Common myeloid progenitor, CD34-positive (primary cell): Measurements from ENCODE around the gene ACTR10. TPM values are rescaled to one million over a fixed set of nuclear protein-coding genes. Genes with fewer than 3 reads are reported as not detected.

ENCODE experiments used
- CTCF ChIA-PET: fragments of 350-600 bp; sonication (Branson Sonifier 250); formaldehyde crosslinking; loops from one replicate; lab custom pipeline; 2021; ENCODE audit warnings: antibody characterized with exemption; lab: Charles Lee
- POLR2A ChIA-PET: fragments of 350-600 bp; sonication (Branson Sonifier 250); formaldehyde crosslinking; loops from one replicate; lab custom pipeline; 2021; ENCODE audit warnings: antibody characterized with exemption; lab: Charles Lee
- DNase-seq, 3 donors: peaks; one replicate each; pipeline versions ENCODE4 v3.0.0 to v3.0.0-alpha.2; 2013
- H3K27ac ChIP-seq, 2 experiments: 1 replicate in 1 of 2; 2 replicates in 1 of 2; pipeline ENCODE4 v1.7.0; 2013; ENCODE audit warnings: inconsistent platforms in 2 of 2, low read length in 2 of 2, mild to moderate bottlenecking in 2 of 2, low read depth in 1 of 2, moderate library complexity in 1 of 2; ENCODE audit not compliant: severe bottlenecking in 2 of 2, insufficient read depth in 1 of 2, poor library complexity in 1 of 2
- H3K27me3 ChIP-seq, 5 experiments: replicated peaks in 2 of 5; 1 replicate in 3 of 5; 2 replicates in 2 of 5; pipeline versions ENCODE4 v1.6.1 to v1.7.0; 2013; ENCODE audit warnings: low read length in 4 of 5, mild to moderate bottlenecking in 2 of 5, moderate library complexity in 2 of 5, inconsistent platforms in 1 of 5; ENCODE audit not compliant: insufficient read depth in 5 of 5, control insufficient read depth in 4 of 5
- H3K36me3 ChIP-seq, 4 experiments: 1 replicate in 2 of 4; 2 replicates in 2 of 4; pipeline versions ENCODE4 v1.6.1 to v1.7.0; 2013; ENCODE audit warnings: low read length in 3 of 4, control low read depth in 1 of 4, mild to moderate bottlenecking in 1 of 4; ENCODE audit not compliant: control insufficient read depth in 4 of 4, insufficient read depth in 4 of 4
- H3K4me1 ChIP-seq, 4 experiments: 1 replicate in 3 of 4; 2 replicates in 1 of 4; pipeline versions ENCODE4 v1.6.1 to v1.7.1; 2013; ENCODE audit warnings: low read length in 3 of 4, mild to moderate bottlenecking in 3 of 4, control low read depth in 1 of 4, inconsistent platforms in 1 of 4, moderate library complexity in 1 of 4; ENCODE audit not compliant: control insufficient read depth in 4 of 4, insufficient read depth in 4 of 4; ENCODE audit errors: control extremely low read depth in 1 of 4
- H3K4me3 ChIP-seq, 7 experiments: 1 replicate in 4 of 7; 2 replicates in 3 of 7; pipeline versions ENCODE4 v1.5.1 to v1.7.0; 2013; ENCODE audit warnings: mild to moderate bottlenecking in 7 of 7, low read length in 6 of 7, moderate library complexity in 6 of 7, inconsistent platforms in 2 of 7, low read depth in 2 of 7, control low read depth in 1 of 7; ENCODE audit not compliant: insufficient read depth in 4 of 7, control insufficient read depth in 1 of 7; ENCODE audit errors: extremely low read depth in 1 of 7
- H3K9me3 ChIP-seq, 5 experiments: 1 replicate in 4 of 5; 2 replicates in 1 of 5; pipeline versions ENCODE4 v1.6.1 to v1.7.1; 2013; ENCODE audit warnings: low read length in 4 of 5, mild to moderate bottlenecking in 2 of 5, inconsistent platforms in 1 of 5, low read depth in 1 of 5, moderate library complexity in 1 of 5; ENCODE audit not compliant: control insufficient read depth in 4 of 5, insufficient read depth in 2 of 5; ENCODE audit errors: control extremely low read depth in 1 of 5
- WGBS: methylation state at CpG from one replicate; pipeline ENCODE4 v1.1.5; 2013; ENCODE audit not compliant: insufficient coverage; 5-methylcytosine and 5-hydroxymethylcytosine counted together
- polyA plus RNA-seq: library from polyadenylated mRNA; unstranded; fragments of 120-200 nt; gene quantifications from one replicate; pipeline ENCODE4 v1.2.1, GENCODE V29; 2013

Gene ACTR10
- polyA plus RNA-seq, result 63.8 TPM

GRCh38 chr14:58199726-58200479, at the start of gene ACTR10:
Gene ACTR10 (plus strand): TSS chr14:58200149. CDS start chr14:58200218, 69 bp downstream.
- Histone ChIP-seq H3K9me3 (no peaks in the 10 kb centered on the region), H3K36me3 (peaks cover 0 to 5% (median 4%) of the 10 kb centered on the region in 4 experiments), H3K27ac (peak within 1 kb of the TSS; percentile 90 to 94), H3K27me3 (peaks cover 0 to 2% (median 0%) of the 10 kb centered on the region in 5 experiments), H3K4me3 (peak within 1 kb of the TSS; percentile 86 to 99 (median 93)), H3K4me1 (peaks cover 4 to 21% (median 18%) of the 10 kb centered on the region in 4 experiments)
- ChIA-PET POLR2A (interaction anchor here (0.7 to 1.0 kb wide), 4 partner anchors 8 to 98 kb away, joined by 3 read pairs; partner anchors contain the start of gene PSMA3), CTCF (interaction anchor here (1.0 kb wide), 2 partner anchors 41 to 46 kb away, joined by 3 read pairs; no protein-coding TSS in a partner anchor)
- peak; percentile 82 to 91 (median 86) for DNase-seq
- 0% methylated on average over 45 of the region's 78 CpGs for WGBS

DNA sequence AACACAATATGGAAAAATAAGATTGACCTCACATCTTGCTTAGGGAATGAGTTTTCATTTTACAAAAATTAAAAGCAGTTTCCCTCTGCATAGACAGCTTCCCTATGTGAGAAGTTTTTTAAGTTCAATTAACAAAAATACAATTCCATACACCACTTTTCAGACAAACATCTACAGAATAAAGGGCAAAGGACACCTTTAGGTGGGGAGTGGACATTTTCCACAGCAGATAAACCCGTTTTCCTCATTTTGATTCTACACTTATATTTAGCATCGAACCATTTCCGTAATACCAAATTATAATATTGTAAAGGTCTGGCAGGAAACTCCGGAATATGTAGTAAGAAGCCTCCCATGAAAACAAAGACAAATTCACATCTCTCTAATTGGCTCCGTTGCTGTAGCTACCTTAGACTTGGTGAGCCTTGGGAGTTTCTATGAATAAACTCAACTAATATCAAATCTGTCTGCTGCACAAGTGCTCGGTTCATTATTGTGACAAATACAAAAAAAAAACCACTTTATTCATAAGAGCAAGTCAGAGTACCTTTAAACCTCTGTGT, 49.6 kb upstream of the ACTR10 start:
- Histone ChIP-seq H3K9me3 (no peaks in the 10 kb centered on the region), H3K4me1 (peaks cover 5 to 19% (median 16%) of the 10 kb centered on the region in 4 experiments), H3K27me3 (peaks cover 12 to 28% (median 20%) of the 10 kb centered on the region in 5 experiments), H3K27ac (no peak overlapping the region), H3K36me3 (no peaks in the 10 kb centered on the region), H3K4me3 (no peak overlapping the region)
- 82% methylated on average over 2 of the region's 6 CpGs for WGBS
- POLR2A ChIA-PET, result interaction anchor here (0.6 kb wide), 1 partner anchor 50 kb away, joined by 3 read pairs; no protein-coding TSS in a partner anchor
- no peak for DNase-seq
- CTCF ChIA-PET, result interaction anchor here (1.2 to 1.8 kb wide), 3 partner anchors 10 to 19 kb away, joined by 3 to 5 read pairs (median 4); no protein-coding TSS in a partner anchor

- no peak overlapping the region for H3K27ac ChIP-seq
- H3K4me3 ChIP-seq, result peak overlapping the region; percentile 59 to 92 (median 75)
- H3K36me3 ChIP-seq, result no peaks in the 10 kb centered on the region
- ChIA-PET CTCF (interaction anchor here (1.4 kb wide), 1 partner anchor 42 kb away, joined by 4 read pairs; no protein-coding TSS in a partner anchor), POLR2A (no interaction called here)
- DNase-seq, result peak in 2 of 3 donors; percentile 37 to 59
- peaks cover 5 to 19% (median 16%) of the 10 kb centered on the region in 4 experiments for H3K4me1 ChIP-seq
- H3K9me3 ChIP-seq, result no peaks in the 10 kb centered on the region
- H3K27me3 ChIP-seq, result peaks cover 12 to 28% (median 20%) of the 10 kb centered on the region in 5 experiments
- 2% methylated on average over 46 of the region's 56 CpGs for WGBS
These were observed 48.6 kb upstream of the ACTR10 start for GRCh38 chr14:58151133-58152013.

GRCh38 chr14:58152014-58152857, 47.7 kb upstream of the ACTR10 start, which contains the start of gene ARMH4:
Gene ARMH4 (minus strand): TSS chr14:58152213. CDS start chr14:58139358, 12,855 bp downstream.
- under 1% methylated on average over 58 of the region's 70 CpGs for WGBS
- H3K27ac ChIP-seq, result no peak within 1 kb of the TSS
- H3K27me3 ChIP-seq, result peaks cover 12 to 28% (median 20%) of the 10 kb centered on the region in 5 experiments
- no peaks in the 10 kb centered on the region for H3K9me3 ChIP-seq
- H3K4me1 ChIP-seq, result peaks cover 5 to 19% (median 16%) of the 10 kb centered on the region in 4 experiments
- H3K4me3 ChIP-seq, result peak within 1 kb of the TSS; percentile 59 to 92 (median 75)
- CTCF ChIA-PET, result interaction anchor here (1.4 to 2.3 kb wide), 2 partner anchors 15 to 43 kb away, joined by 4 to 7 read pairs; no protein-coding TSS in a partner anchor
- POLR2A ChIA-PET, result interaction anchor here (0.6 kb wide), 1 partner anchor 303 kb away, joined by 3 read pairs; no protein-coding TSS in a partner anchor
- DNase-seq, result peak; percentile 87 to 93 (median 91)
- H3K36me3 ChIP-seq, result no peaks in the 10 kb centered on the region

DNA sequence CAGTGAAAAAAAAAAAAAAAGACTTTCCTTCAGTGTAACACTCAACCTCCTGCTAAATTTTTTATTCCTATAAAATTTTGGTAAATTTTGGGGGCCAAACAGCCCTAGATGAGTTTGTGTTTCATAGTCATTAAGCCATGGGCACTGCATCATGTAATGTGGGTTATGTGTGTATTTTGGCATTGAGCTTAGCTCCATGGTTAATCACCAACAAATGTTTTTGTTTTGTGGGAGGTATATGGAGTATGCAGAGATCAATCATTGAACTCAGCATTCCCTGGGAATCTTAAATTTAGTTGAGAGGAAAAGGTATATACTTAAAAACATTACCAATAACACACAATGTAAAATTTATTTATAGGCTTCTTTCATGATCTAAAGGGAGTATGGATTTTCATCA, 39.4 kb upstream of the ACTR10 start:
- Histone ChIP-seq H3K4me3 (no peak overlapping the region), H3K9me3 (no peaks in the 10 kb centered on the region), H3K27ac (no peak overlapping the region), H3K36me3 (no peaks in the 10 kb centered on the region), H3K4me1 (no peaks in the 10 kb centered on the region), H3K27me3 (peaks cover 0 to 4% (median 0%) of the 10 kb centered on the region in 5 experiments)
- POLR2A ChIA-PET, result interaction anchor here (0.7 kb wide), 3 partner anchors 11 to 26 kb away, joined by 3 to 6 read pairs (median 4); no protein-coding TSS in a partner anchor
- DNase-seq, result no peak
- CTCF ChIA-PET, result interaction anchor here (1.9 kb wide), 2 partner anchors 11 to 53 kb away, joined by 5 to 12 read pairs; no protein-coding TSS in a partner anchor
